ENCODE data around the gene ADCY7. TPM values are rescaled to one million over a fixed set of nuclear protein-coding genes. Genes with fewer than 3 reads are reported as not detected.

The ADCY7 gene
- total RNA-seq, 1 donor from 2014 or later: 17.0 TPM

GRCh38 chr16:50313596-50314478 lies 47.5 kb downstream of the ADCY7 start:
- no peak overlapping the region for H3K4me3 Mint-ChIP-seq (ENCODE audit: low read depth)
- no peak for DNase-seq (ENCODE audit: low spot score, unreplicated experiment)

GRCh38 chr16:50314665-50315064 lies 48.3 kb downstream of the ADCY7 start:
- peaks cover 16% of the 10 kb centered on the region for H3K4me1 Mint-ChIP-seq (ENCODE audit: low read depth)
- DNase-seq (ENCODE audit: low spot score, unreplicated experiment): no peak
- no peak for TF ChIP-seq CTCF (IDR thresholded peaks at IDR 0.05; ENCODE audit: unreplicated experiment)
- no peak overlapping the region for H3K4me3 Mint-ChIP-seq (ENCODE audit: low read depth)
- H3K36me3 Mint-ChIP-seq (ENCODE audit: insufficient read depth): peaks cover 19% of the 10 kb centered on the region
- H3K9me3 Mint-ChIP-seq (ENCODE audit: low read depth): no peaks in the 10 kb centered on the region
- H3K27me3 Mint-ChIP-seq: no peaks in the 10 kb centered on the region
- H3K27ac Mint-ChIP-seq: peak overlapping the region; percentile 84

More at GRCh38 chr16:50313596-50314478, 47.5 kb downstream of the ADCY7 start:
- TF ChIP-seq CTCF (IDR thresholded peaks at IDR 0.05; ENCODE audit: unreplicated experiment): no peak
- Mint-ChIP-seq H3K4me1 (ENCODE audit: low read depth) (peaks cover 17% of the 10 kb centered on the region), H3K27me3 (no peaks in the 10 kb centered on the region), H3K36me3 (ENCODE audit: insufficient read depth) (peaks cover 19% of the 10 kb centered on the region), H3K9me3 (ENCODE audit: low read depth) (no peaks in the 10 kb centered on the region), H3K27ac (peak overlapping the region; percentile 88)

GRCh38 chr16:50315346-50315997 lies 49.1 kb downstream of the ADCY7 start:
- no peaks in the 10 kb centered on the region for H3K27me3 Mint-ChIP-seq
- H3K4me3 Mint-ChIP-seq (ENCODE audit: low read depth): no peak overlapping the region
- no peak overlapping the region for H3K27ac Mint-ChIP-seq
- TF ChIP-seq CTCF (IDR thresholded peaks at IDR 0.05; ENCODE audit: unreplicated experiment): no peak
- no peak for DNase-seq (ENCODE audit: low spot score, unreplicated experiment)
- peaks cover 22% of the 10 kb centered on the region for H3K36me3 Mint-ChIP-seq (ENCODE audit: insufficient read depth)
- peaks cover 11% of the 10 kb centered on the region for H3K4me1 Mint-ChIP-seq (ENCODE audit: low read depth)
- no peaks in the 10 kb centered on the region for H3K9me3 Mint-ChIP-seq (ENCODE audit: low read depth)

GRCh38 chr16:50316102-50316847 lies 49.9 kb downstream of the ADCY7 start:
- Mint-ChIP-seq H3K4me1 (ENCODE audit: low read depth) (peaks cover 11% of the 10 kb centered on the region), H3K9me3 (ENCODE audit: low read depth) (no peaks in the 10 kb centered on the region), H3K4me3 (ENCODE audit: low read depth) (no peak overlapping the region), H3K36me3 (ENCODE audit: insufficient read depth) (peaks cover 24% of the 10 kb centered on the region), H3K27ac (no peak overlapping the region), H3K27me3 (no peaks in the 10 kb centered on the region)
- no peak for TF ChIP-seq CTCF (IDR thresholded peaks at IDR 0.05; ENCODE audit: unreplicated experiment)
- DNase-seq (ENCODE audit: low spot score, unreplicated experiment): no peak
